ENCODE results near the gene MCM10.

MCM10 gene

GRCh38 chr10:13247246-13247645 lies 85.9 kb downstream of the MCM10 start:
- FAIRE-seq (no peak), DNase-seq (ENCODE audit: extremely low spot score, insufficient read length, low read depth) (no peak)

DNA sequence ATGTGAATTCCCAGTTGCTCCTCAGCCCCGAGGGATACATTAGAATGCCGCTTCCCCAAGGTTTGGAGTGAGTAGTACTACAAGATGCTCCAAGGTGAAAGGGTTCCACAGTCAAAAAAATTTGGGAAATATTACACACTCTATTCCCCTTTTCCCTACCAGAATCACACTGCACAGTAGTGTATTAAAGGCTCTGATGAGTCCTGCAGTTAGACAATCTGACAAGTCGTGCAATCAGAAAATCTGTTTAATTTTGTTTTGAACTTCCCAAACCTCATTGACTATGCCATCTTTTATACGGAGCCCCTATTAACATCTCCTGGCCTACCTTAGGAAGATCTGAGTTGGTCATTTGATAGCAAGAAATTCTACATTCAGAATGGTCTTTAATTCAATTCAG lies 86.4 kb downstream of the MCM10 start:
- FAIRE-seq (no peak), DNase-seq (ENCODE audit: extremely low spot score, insufficient read length, low read depth) (no peak)

DNA sequence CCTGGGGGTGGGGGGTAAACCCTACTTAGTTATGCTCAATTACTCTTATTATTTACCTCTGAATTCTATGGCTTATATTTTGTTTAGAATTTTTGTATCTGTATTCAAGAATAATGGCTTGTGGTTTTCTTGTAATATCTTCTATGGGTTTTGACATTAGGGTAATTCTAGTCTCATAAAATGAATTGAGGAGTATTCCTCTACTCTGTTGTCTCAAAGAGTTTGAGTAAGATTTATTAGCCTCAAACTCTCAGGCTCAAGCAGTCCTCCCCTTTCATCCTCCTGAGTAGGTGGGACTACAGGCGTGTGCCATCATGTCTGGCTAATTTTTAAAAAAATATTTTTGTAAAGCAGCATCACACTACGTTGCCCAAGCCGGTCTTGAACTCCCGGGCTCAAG lies 92.4 kb downstream of the MCM10 start:
- FAIRE-seq = no peak
- no peak for DNase-seq (ENCODE audit: extremely low spot score, insufficient read length, low read depth)

DNA sequence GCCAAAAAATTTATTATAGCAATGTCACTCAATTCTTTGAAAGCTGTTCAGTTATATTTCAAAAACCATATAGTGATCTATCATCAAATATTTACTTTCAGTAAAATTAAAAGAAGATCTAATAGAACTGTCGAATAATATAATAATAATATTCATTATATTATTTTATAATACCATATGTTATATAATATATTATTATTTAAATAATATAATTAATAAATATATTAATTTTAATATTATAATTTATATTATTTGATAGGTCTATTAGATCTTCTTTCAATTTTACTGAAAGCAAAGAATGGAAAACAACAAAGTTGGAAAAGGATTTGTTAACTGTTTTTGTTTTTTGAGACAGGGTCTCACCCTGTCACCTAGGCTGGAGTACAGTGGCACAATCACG lies 95.3 kb downstream of the MCM10 start:
- DNase-seq (ENCODE audit: extremely low spot score, insufficient read length, low read depth) (no peak), FAIRE-seq (no peak)

- no peak for DNase-seq (ENCODE audit: extremely low spot score, insufficient read length, low read depth)
These were observed 96.3 kb downstream of the MCM10 start for GRCh38 chr10:13257621-13258140.

More at GRCh38 chr10:13257621-13258140, 96.3 kb downstream of the MCM10 start:
- no peak for FAIRE-seq

Measured in GM18507 (cell line).